Calu3 (cell line): ENCODE data around the gene COL5A1. TPM values are rescaled to one million over a fixed set of nuclear protein-coding genes. Genes with fewer than 3 reads are reported as not detected.

ENCODE experiments used
- BruUV-seq: library from RNA; stranded (reverse); fragments of 400-500 nt; replicated peaks from 2 replicates; lab custom pipeline; 2021; lab: Mats Ljungman, UMichigan
- CTCF ChIA-PET: fragments of 300-600 bp; sonication (Branson Sonifier 250); formaldehyde crosslinking; loops from one replicate; lab custom pipeline; 2022; ENCODE audit warnings: antibody characterized with exemption; lab: Charles Lee
- DNase-seq: peaks from one replicate; pipeline ENCODE4 v3.0.0; 2022
- H3K27ac Mint-ChIP-seq: one replicate; pipeline ENCODE4 v1.8.0; 2022; ENCODE audit warnings: mixed read lengths; ENCODE audit not compliant: unreplicated experiment
- H3K27me3 Mint-ChIP-seq: one replicate; pipeline ENCODE4 v1.8.0; 2022; ENCODE audit warnings: mixed read lengths; ENCODE audit not compliant: unreplicated experiment
- H3K36me3 Mint-ChIP-seq: one replicate; pipeline ENCODE4 v1.8.0; 2022; ENCODE audit warnings: mild to moderate bottlenecking, moderate library complexity, mixed read lengths; ENCODE audit not compliant: insufficient read depth, unreplicated experiment
- H3K4me1 Mint-ChIP-seq: one replicate; pipeline ENCODE4 v1.8.0; 2022; ENCODE audit warnings: mild to moderate bottlenecking, low read depth, mixed read lengths; ENCODE audit not compliant: unreplicated experiment
- H3K4me3 Mint-ChIP-seq: one replicate; pipeline ENCODE4 v1.8.0; 2022; ENCODE audit warnings: mild to moderate bottlenecking, low read depth, moderate library complexity, mixed read lengths; ENCODE audit not compliant: unreplicated experiment
- H3K9me3 Mint-ChIP-seq: one replicate; pipeline ENCODE4 v1.8.0; 2022; ENCODE audit warnings: low read depth, mixed read lengths; ENCODE audit not compliant: unreplicated experiment
- intact Hi-C: fragments of 100-400 bp; cut with micrococcal nuclease; formaldehyde crosslinking; loops from one replicate; pipeline ENCODE4 v1.10.0; 2022; ENCODE audit not compliant: unreplicated experiment
- total RNA-seq: library from RNA; stranded (reverse); gene quantifications from 2 replicates; pipeline ENCODE4 v1.2.3, GENCODE V29; 2022
- TF ChIP-seq, protein P1 (sequence below): fragments of 200-600 bp; IDR thresholded peaks from one replicate; pipeline ENCODE4 v1.8.0; 2022; ENCODE audit warnings: antibody characterized with exemption; ENCODE audit not compliant: unreplicated experiment

Gene COL5A1
- total RNA-seq, 1 experiment from 2014 or later, result not detected

- no peak for DNase-seq
- Mint-ChIP-seq H3K4me1 (no peaks in the 10 kb centered on the region), H3K4me3 (no peak overlapping the region), H3K27me3 (no peaks in the 10 kb centered on the region), H3K27ac (no peak overlapping the region), H3K36me3 (no peaks in the 10 kb centered on the region), H3K9me3 (no peaks in the 10 kb centered on the region)
- intact Hi-C loops, result no loop called here
- CTCF ChIA-PET, result no interaction called here
- no TSS peak for BruUV-seq
- TF ChIP-seq, protein P1, sequence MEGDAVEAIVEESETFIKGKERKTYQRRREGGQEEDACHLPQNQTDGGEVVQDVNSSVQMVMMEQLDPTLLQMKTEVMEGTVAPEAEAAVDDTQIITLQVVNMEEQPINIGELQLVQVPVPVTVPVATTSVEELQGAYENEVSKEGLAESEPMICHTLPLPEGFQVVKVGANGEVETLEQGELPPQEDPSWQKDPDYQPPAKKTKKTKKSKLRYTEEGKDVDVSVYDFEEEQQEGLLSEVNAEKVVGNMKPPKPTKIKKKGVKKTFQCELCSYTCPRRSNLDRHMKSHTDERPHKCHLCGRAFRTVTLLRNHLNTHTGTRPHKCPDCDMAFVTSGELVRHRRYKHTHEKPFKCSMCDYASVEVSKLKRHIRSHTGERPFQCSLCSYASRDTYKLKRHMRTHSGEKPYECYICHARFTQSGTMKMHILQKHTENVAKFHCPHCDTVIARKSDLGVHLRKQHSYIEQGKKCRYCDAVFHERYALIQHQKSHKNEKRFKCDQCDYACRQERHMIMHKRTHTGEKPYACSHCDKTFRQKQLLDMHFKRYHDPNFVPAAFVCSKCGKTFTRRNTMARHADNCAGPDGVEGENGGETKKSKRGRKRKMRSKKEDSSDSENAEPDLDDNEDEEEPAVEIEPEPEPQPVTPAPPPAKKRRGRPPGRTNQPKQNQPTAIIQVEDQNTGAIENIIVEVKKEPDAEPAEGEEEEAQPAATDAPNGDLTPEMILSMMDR, result no peak
Observed at GRCh38 chr9:134834957-134835419, 193.4 kb downstream of the COL5A1 start.

DNA sequence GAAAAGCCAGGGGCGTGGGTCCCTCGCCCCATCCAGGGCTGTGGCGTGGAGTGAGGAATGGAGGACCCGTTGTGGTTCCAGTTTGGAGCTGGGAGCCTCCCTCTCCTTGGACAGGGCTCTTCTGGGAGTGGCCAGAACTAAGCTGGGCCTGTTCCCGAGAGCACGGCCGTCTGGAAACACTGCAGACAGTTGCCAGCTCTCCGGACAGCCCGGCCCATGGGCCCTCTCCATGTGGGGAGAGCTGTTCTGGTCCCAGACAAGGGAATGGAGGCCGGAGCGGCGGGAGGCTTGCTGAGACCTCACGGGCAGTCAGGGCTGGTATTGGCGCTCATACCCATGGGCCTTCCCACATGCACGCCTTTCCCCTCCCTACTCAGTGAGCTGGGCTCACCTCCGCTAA lies 193.8 kb downstream of the COL5A1 start:
- intact Hi-C loops, result no loop called here
- Mint-ChIP-seq H3K27me3 (no peaks in the 10 kb centered on the region), H3K36me3 (no peaks in the 10 kb centered on the region), H3K4me1 (no peaks in the 10 kb centered on the region), H3K4me3 (no peak overlapping the region), H3K9me3 (no peaks in the 10 kb centered on the region), H3K27ac (no peak overlapping the region)
- no peak for DNase-seq
- no TSS peak for BruUV-seq
- CTCF ChIA-PET, result no interaction called here
- TF ChIP-seq, protein P1, result no peak

DNA sequence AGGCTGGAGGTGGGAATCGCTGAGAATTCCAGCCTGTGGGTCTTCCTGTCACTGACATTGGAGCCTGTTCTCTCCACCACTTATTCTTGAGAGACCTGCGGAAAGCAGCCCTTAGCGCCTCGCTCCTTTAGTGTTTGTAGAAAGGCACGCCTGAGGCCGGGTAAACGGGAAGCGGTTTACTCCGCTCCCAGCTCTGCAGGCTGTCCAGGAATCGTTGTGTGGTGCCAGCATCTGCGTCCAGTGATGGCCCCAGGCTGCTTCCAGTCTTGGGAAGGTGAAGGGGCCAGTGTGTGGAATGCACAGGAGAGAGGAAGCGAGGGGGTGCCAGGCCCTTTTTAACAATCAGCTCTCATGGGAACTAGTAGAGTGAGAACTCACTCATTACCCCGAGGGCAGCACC lies 194.4 kb downstream of the COL5A1 start:
- no peaks in the 10 kb centered on the region for H3K9me3 Mint-ChIP-seq
- intact Hi-C loops, result no loop called here
- TF ChIP-seq, protein P1, result no peak
- no peaks in the 10 kb centered on the region for H3K27me3 Mint-ChIP-seq
- CTCF ChIA-PET, result no interaction called here
- no peak overlapping the region for H3K27ac Mint-ChIP-seq
- no peaks in the 10 kb centered on the region for H3K36me3 Mint-ChIP-seq
- BruUV-seq, result no TSS peak
- no peak for DNase-seq
- no peaks in the 10 kb centered on the region for H3K4me1 Mint-ChIP-seq
- H3K4me3 Mint-ChIP-seq, result no peak overlapping the region

DNA sequence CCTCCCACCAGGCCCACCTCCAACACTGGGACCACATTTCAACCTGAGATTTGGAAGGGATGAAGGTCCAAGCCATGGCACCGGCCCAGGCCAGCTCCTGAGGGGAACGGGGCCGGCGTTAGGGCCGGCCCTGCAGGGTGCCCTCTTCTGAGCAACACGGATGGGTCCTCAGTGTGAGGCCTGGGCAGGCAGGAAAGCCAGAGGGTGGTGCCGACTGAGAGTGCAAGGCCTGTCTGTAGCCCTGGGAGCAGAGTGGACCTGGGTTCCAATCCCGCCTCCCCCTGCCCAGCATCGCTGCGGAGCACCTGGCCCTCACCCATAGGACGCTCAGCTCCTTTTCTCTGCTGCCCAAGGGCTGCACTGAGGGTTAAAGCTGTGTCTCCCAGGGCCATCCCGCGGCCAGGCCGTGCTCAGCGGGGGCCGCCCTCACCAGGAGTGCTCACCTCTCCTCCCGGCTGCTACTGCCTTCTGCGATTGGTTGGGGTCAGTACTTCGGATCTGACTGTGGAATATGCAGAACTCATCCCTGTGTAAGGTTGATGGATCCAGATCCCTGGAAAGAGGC lies 194.9 kb downstream of the COL5A1 start:
- H3K36me3 Mint-ChIP-seq, result no peaks in the 10 kb centered on the region
- intact Hi-C loops, result no loop called here

More for the DNA sequence above, 194.9 kb downstream of the COL5A1 start:
- no TSS peak for BruUV-seq
- Mint-ChIP-seq H3K4me3 (no peak overlapping the region), H3K9me3 (no peaks in the 10 kb centered on the region), H3K27me3 (no peaks in the 10 kb centered on the region), H3K27ac (no peak overlapping the region), H3K4me1 (no peaks in the 10 kb centered on the region)
- TF ChIP-seq, protein P1, result no peak
- CTCF ChIA-PET, result no interaction called here
- DNase-seq, result no peak
